HPDE6-E6E7 (cell line): ENCODE measurements around the gene PDCD1LG2.
"Not testable (repeated sequence)": the region's sequence is repeated elsewhere in the genome, so short reads cannot be mapped to it uniquely, and the experiment has no call there.

Experiments used
- DNase-seq: peaks from one replicate; pipeline ENCODE4 v3.0.0; 2011; ENCODE audit warnings: missing footprints; ENCODE audit errors: extremely low spot score

Gene PDCD1LG2

DNA sequence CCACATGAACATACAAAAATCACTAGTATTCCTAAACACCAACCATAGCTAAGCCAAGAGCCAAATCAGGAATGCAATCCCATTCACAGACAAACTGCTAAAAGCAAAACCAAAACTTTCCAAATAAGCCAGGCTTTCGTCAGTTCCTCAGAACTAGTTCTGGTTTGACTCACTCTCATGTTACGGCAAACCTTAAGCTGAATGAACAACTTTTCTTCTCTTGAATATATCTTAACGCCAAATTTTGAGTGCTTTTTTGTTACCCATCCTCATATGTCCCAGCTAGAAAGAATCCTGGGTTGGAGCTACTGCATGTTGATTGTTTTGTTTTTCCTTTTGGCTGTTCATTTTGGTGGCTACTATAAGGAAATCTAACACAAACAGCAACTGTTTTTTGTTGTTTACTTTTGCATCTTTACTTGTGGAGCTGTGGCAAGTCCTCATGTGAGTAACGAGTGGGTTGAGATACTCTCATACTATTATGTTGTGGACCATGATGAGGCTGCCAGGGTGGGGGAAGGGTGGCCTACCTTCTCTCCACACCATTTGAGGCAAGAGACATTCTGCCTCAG, at the start of gene PDCD1LG2:
Gene PDCD1LG2, plus strand, starts transcription at position 172 of the 572 bp plus-strand sequence. CDS start 12,016 bp downstream, outside the sequence.
- DNase-seq, result no peak

DNA sequence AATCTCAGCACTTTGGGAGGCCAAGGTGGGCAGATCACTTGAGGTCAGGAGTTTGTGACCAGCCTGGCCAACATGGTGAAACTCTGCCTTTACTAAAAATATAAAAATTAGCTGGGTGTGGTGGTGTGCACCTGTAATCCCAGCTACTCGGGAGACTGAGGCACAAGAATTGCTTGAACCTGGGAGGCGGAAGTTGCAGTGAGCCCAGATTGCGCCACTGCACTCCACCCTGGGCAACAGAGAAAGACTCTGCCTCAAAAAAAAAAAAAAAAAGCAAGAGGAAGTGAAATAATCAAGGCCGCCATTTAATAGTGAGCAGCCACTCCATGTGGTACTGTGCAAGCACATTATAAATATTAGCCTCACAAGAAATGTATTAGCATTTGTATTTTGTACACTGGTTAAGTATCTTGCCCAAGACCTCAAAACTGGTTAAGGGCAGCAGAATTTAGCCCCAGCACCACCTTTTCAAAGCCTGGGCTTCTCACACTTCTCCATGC, 45.5 kb upstream of the PDCD1LG2 start:
- DNase-seq, result not testable (repeated sequence)

DNA sequence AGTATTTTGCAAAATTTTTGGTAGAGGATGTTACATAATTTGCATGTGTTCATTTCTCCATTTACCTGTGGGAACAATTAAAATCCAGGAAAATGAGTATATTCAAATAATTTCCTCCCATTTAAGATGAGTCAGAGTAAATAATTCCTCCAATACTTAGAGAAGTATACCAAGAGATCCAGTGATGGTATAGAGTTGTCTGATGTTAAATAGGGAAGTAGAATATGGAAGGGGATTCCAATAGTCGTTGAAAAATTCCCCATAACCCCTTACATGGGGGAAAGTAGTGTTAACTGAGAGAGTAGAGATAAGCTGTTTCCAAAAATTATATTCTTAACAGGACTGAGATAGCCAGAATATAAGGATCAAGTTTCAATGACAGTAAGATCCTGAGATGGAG, 44.3 kb upstream of the PDCD1LG2 start:
- DNase-seq, result no peak

DNA sequence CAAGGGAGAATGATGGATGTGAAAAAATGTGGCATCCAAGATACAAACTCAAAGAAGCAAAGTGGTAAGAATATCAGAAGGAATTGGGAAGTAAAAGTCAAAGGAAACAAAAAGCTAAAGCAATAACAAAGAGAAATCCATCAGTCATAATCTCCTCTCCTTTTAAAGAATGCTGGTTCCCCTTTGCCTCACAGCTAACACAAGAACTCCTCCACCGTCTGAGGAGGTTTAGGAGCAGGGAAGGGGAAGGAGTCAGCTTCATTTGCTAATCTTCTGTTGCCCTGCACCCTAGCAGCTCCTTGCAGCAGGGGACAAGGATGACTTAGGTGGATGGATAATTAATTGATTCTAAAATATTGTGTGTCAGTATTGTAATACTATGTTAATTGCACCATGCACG, 43.6 kb upstream of the PDCD1LG2 start:
- no peak for DNase-seq

DNA sequence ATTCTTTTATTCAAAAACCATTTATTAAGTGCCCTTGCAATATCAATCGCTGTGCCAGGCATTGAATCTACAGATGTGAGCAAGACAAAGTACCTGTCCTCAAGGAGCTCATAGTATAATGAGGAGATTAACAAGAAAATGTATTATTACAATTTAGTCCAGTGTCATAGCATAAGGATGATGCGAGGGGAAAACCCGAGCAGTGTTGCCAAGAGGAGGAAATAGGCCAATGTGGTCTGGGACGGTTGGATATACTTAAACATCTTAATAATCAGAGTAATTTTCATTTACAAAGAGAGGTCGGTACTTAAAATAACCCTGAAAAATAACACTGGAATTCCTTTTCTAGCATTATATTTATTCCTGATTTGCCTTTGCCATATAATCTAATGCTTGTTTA, 41.5 kb upstream of the PDCD1LG2 start:
- no peak for DNase-seq

DNA sequence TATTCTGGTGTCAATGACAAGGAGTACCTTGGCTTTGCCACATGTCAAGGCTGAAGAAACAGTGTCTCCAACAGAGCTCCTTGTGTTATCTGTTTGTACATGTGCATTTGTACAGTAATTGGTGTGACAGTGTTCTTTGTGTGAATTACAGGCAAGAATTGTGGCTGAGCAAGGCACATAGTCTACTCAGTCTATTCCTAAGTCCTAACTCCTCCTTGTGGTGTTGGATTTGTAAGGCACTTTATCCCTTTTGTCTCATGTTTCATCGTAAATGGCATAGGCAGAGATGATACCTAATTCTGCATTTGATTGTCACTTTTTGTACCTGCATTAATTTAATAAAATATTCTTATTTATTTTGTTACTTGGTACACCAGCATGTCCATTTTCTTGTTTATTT, 40.2 kb upstream of the PDCD1LG2 start:
- no peak for DNase-seq

DNA sequence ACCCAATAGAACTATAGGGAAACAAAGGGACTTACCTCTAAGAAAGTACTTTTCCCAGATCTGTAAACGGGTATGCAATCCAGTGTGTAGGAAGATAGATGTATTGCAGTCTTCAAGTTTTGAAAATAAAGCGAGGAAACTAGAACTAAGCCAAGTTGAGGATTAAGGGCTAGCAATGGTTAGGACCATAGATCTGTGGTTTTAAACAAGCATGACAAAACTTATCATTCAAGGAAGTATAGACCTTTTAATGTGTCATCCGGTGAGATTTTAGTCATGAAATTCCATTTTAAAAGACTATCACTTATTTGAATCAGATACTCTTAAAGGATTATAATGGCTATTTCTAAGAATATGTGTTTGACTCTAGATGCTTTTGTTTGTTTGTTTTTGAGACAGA, 39.5 kb upstream of the PDCD1LG2 start:
- DNase-seq, result no peak

DNA sequence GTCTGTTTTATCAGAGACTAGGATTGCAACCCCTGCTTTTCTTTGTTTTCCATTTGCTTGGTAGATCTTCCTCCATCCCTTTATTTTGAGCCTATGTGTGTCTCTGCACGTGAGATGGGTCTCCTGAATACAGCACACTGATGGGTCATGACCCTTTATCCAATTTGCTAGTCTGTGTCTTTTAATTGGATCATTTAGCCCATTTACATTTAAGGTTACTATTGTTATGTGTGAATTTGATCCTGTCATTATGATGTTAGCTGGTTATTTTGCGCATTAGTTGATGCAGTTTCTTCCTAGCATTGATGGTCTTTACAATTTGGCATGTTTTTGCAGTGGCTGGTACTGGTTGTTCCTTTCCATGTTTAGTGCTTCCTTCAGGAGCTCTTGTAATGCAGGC, 34.7 kb upstream of the PDCD1LG2 start:
- DNase-seq, result not testable (repeated sequence)

DNA sequence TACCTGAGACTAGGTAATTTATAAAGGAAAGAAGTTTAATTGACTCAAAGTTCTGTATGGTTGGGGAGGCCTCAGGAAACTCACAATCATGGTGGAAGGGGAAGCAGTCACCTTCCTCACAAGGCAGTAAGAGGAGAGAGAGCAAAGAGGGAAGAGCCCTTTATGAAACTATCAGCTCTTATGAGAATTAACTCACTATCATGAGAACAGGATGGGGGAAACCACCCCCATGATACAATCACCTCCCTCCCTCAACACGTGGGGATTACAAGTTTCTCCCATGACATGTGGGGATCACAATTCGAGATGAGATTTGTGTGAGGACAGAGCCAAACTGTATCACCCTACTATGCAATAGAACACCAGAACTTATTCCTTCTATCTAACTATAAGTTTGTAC, 32.1 kb upstream of the PDCD1LG2 start:
- DNase-seq, result no peak

DNA sequence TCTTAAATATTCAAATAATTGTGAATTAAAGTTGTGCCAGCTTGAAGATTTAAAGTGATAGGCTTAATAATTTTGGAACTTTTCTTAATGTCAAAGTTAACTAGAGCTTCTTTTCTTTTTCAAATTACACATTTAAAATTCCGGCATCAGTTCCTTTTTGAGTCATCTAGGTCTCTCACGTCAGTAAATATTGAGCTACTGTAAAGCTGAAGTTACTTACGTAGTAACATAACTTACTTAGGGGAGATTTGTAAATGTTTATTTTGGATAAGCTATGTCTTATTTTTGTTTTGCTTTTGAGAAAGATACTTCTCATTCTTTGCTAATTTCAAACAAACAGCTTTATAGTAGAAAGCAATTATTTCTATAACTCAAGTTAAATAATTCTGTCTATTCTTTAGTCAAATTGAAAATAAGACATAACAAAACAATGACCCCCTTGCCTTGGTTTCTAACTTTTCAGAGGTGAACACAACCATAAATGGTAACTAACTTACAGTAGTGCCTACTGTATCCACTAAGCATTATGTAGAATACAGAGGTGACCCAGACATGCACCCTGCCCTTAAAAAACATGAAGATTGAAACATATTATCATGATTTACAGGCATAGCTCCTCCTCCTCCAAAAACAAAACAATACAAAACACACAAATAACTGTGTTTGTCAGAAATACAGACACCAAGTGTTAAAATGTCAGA, 30.2 kb upstream of the PDCD1LG2 start:
- no peak for DNase-seq

DNA sequence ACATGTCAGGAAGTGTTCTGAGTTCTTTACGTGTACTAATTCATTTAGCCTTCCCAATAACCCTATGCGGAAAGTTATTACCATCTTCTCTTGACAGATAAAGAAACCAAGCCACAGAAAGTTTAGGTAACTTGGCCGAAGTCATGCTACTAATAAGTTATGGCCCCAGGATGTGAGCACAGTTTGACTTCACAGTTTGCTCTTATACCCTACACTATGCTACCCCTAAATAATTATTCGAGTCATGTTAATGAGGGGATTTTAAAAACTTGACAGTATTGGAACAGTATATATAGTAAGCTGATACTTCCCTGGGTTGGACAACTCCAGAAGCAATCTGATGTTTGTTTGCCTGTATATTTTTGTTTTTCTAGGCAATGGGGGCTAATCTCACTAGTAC, 29.4 kb upstream of the PDCD1LG2 start:
- no peak for DNase-seq

DNA sequence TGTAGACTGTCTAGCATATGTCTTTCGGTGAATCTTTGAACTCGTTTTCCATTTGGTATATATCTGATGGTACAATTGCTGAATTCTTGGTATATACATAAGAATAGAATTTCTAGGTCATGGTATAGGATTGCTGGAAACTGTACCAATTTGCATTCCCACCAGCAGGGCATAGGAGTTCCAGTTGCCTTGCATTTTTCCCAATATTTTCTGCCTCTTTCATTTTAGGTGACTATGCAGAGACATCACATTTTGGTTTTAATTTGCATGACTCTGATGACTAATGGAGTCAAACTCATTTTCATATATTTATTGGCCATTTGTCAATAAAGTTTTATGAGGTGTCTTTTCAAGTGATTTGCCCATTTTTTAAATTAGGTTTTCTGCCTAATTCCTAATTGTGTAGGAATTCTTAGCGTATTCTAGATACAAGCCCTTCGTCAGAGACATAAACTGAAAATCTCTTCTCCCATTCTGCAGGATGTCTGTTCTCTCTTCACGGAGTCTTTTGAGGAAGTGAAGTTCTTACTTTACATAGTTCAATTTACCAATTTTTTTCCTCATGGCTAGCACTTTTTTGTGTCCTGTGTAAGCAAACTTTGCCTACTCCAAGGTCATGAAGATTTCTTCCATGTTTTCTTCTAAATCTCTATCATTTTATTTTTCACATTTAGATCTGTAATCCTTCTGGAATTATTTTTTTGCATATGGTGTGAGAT, 28.9 kb upstream of the PDCD1LG2 start:
- DNase-seq, result no peak

DNA sequence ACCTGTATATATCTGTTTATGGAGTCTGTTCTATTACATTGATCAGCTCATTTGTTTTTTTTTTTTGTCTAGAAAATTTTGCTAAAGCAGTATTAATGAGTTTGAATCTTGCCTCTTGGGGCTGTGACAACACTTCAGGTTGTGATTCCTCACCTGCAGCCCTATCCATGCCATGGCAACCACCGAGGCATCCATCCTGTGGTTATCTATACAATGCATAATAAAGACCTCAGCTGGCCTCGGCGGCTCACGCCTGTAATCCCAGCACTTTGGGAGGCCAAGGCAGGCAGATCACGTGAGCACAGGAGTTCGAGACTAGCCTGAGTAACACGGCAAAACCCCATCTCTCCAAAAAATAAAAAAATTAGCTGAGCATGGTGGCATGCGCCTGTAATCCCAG, 28.1 kb upstream of the PDCD1LG2 start:
- no peak for DNase-seq

DNA sequence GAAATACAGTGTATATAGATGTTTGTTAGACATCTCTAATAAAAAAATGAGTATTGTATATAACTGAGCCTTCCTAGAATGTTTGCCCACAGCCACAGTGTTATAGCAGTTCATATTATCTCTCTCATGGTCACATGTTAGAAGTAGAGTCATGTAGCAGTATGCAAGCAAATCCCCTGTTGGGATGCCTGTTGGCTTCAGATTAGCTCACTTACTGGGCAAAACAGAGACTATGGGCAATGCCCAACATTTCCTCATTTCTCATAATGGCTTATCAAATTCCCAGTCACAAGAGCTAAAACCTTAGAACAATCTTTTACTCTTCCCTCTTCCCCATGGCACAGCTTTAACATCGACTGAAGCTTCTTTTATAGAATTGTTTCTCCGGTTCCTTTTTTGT, 27.0 kb upstream of the PDCD1LG2 start:
- no peak for DNase-seq

DNA sequence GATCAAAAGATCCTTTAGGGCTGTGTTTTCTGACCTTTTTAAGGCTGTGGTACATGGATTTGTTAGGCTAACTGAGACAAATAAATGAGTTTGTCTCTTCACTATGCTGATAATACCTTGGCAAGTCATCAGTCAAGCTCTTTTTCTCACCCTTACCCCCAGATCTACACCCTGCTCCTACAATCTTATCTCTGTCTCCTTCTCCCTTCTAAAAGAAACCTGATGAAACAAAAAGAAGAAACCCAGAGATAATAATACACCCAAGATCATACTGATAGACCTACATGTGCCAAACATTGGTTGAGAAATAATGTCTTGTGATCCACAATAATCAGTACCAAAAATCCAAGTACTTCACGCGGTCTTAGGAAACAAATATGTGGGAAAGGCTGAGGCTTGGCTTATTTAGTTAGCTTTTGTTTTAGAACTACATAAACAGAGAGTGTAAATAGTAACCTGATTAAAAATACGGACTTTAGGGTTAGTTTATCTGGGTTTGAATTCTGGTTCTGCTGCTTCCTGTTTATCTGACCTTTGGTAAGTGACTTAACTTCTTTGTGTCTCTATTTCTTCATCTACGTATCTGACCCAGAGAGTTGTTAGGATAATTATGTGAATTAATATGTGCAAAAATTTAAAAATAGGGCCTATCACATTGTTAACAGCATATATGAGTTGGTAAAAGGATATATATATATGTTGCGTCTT, 24.8 kb upstream of the PDCD1LG2 start:
- no peak for DNase-seq

DNA sequence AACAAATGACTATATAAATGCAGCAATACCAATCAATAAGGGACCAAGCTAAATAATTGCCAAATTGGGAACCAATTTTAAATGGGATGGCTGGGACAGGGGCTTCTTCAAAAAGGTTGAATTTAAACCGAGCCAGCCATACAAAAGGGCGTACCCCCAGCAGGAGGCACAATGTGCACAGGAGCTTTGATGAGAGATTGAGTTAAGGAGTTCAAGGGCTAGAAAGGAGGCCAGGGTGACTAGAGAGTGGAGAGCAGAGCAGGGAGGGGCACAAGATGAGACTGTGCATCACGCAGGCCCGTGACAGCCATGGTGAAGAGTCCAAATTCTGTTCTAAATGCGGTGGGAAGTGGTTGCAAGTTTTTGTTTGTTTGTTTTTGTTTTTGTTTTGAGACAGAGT, 23.3 kb upstream of the PDCD1LG2 start:
- DNase-seq, result no peak

DNA sequence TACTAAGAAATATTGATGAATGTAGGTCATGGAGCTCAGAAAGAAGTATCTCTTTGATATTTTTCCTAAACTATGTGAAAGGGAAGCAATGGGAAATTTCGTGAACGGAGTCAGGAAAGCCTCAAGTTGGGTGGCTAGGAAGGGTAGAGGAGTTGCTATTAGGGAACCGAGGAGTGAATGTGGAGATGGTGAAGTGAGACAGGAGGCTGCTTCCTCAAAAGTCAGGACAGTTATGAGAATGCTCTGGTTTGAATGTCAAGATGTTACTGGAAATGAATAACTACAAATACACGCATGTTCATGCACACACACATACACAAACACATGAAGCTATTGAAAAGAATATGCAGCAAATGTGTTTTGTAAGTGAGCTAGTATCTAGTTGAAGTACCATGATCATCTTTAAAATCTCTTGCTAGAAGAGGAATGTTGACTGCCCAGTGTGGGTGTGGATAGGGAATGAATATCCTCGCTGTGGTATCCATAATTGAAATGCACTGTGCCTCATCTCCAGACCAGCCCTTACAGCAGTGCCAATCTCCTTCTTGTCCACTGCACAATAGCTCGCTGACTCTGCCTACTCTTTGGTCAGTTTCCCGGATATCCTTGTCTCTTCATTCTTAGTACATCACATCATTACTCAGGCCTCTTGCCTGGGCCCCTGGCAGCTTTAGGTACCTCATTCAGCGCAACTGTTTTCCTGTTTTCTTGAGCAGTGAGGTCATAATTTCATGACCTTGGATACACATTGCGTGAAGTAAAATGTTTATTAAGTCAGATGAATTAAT, 21.9 kb upstream of the PDCD1LG2 start:
- DNase-seq, result no peak

DNA sequence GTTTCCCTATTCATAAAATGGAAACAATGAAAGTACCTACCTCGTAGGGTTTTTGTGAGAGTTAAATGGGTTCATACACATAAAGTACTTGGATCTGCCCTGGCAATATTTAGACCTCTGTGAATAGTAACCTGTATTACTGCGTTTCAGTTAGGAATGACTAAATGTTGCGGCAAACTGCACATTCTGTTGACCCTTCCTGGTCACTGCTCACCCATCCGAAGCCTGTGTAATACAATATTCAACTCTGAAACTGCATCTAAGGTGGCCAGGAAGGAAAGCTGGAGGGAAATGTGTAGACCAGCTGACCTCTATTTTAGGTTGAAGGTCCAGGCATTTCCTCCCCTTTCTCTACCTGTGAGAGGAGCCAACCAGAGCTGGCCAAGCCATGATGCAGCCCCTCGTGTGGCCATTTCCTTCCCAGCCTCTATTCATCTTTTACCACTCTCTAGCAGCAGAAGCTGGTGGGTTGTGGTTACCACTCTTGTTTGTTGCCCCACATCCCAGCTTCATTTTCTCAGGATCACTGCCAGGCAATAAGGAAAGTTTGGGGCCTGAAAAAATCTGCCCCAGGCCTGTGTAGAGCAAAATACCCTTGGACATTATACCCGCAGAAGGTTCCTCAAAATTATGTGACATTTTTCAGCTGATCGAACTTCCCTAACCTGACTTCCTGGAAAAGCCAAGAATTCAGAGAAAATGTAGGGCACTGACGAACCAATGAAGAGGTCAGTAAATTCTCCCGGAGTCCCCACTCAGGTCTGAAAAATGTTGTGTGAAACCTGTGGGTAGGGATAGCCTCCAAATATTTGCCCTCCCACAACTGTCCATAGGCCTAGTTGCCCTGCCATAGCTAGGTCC, 20.5 kb upstream of the PDCD1LG2 start:
- no peak for DNase-seq

DNA sequence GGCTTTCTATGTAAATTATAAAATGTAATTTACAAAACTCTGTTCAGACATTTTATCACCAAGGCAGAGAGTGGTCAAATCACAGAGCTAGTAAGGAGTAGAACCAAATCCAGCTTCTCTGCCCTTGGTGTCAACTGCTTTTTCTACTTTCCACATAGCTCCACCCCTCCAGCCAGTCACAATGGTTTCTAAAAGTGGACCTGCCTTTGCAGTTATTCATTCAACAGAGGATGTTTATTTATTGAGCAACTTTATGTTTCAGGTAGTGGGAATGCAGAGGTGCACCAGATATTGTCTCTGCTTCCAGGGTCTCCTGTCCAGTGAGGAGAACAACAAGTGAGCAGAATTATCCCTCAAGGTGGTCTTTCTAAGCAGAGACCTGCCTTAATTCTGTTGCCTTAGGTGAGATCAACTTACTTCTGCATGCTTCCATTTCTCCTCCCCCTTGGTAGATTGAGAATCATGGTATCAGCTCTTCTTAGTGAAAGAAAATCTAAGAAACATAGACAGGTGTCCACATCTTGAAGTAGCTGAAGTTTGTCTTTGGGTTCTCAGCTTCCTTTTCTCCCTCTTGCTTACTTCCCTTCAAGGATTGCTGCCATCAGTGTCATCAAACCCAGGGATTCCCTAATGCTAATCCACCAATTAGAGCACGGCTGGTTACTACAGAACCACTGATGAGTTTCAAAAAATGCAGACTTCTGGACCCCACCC, 17.2 kb upstream of the PDCD1LG2 start:
- DNase-seq, result no peak
